HepG2 (cell line): ENCODE data around the gene MEGF11. TPM values are rescaled to one million over a fixed set of nuclear protein-coding genes. Genes with fewer than 3 reads are reported as not detected.
A peak's percentile ranks its signal among the peaks of the same experiment; 100 is the strongest.

Experiments
- ARID3A ChIP-seq: IDR thresholded peaks from 2 replicates; pipeline ENCODE4 v1.6.1; 2012; ENCODE audit warnings: low read depth, low read length, improper control_type of control experiment
- CHCHD3 ChIP-seq: sonication (generic); formaldehyde crosslinking; IDR thresholded peaks from 2 replicates; pipeline ENCODE4 v1.8.0; 2022; ENCODE audit warnings: mild to moderate bottlenecking, missing genetic modification reagents, moderate library complexity
- EP300 ChIP-seq, 3 experiments: sonication (generic) in 1 of 3; formaldehyde crosslinking in 1 of 3; IDR thresholded peaks; 2 replicates each; pipeline versions ENCODE4 v1.5.1 to v1.6.1; 2011 to 2020; ENCODE audit warnings: low read depth in 2 of 3, low read length in 2 of 3, borderline replicate concordance in 1 of 3, improper control_type of control experiment in 1 of 3, mild to moderate bottlenecking in 1 of 3, missing genetic modification reagents in 1 of 3, moderate library complexity in 1 of 3
- GATAD2A ChIP-seq: IDR thresholded peaks from 2 replicates; pipeline ENCODE4 v1.6.1; 2016
- MEIS1 ChIP-seq: sonication (generic); formaldehyde crosslinking; IDR thresholded peaks from 2 replicates; pipeline ENCODE4 v1.9.0; 2021; ENCODE audit warnings: mild to moderate bottlenecking, missing genetic modification reagents, moderate library complexity, borderline replicate concordance
- MLX ChIP-seq: IDR thresholded peaks from 2 replicates; pipeline ENCODE4 v1.6.1; 2016
- NCOA5 ChIP-seq: sonication (generic); formaldehyde crosslinking; IDR thresholded peaks from 2 replicates; pipeline ENCODE4 v1.4.0; 2020; ENCODE audit warnings: missing genetic modification reagents
- NR2F6 ChIP-seq, 2 experiments: IDR thresholded peaks; 2 replicates each; pipeline ENCODE4 v1.6.1; 2016; ENCODE audit warnings: antibody characterized with exemption in 1 of 2, mild to moderate bottlenecking in 1 of 2
- SAP130 ChIP-seq: IDR thresholded peaks from 2 replicates; pipeline ENCODE4 v1.6.1; 2016; ENCODE audit warnings: low read depth
- THAP7 ChIP-seq: sonication (generic); formaldehyde crosslinking; IDR thresholded peaks from 2 replicates; pipeline ENCODE4 v1.8.1; 2023; ENCODE audit warnings: mild to moderate bottlenecking, missing genetic modification reagents
- WIZ ChIP-seq: sonication (generic); formaldehyde crosslinking; IDR thresholded peaks from 2 replicates; pipeline ENCODE4 v1.5.1; 2020; ENCODE audit warnings: mild to moderate bottlenecking, missing genetic modification reagents
- ZBED4 ChIP-seq: sonication (generic); formaldehyde crosslinking; IDR thresholded peaks from 2 replicates; pipeline ENCODE4 v1.4.0; 2020; ENCODE audit warnings: missing genetic modification reagents, borderline replicate concordance
- ZFP91 ChIP-seq: sonication (generic); formaldehyde crosslinking; IDR thresholded peaks from 2 replicates; pipeline ENCODE4 v1.9.0; 2022; ENCODE audit warnings: missing genetic modification reagents, mild to moderate bottlenecking, borderline replicate concordance
- ZFY ChIP-seq: sonication (generic); formaldehyde crosslinking; IDR thresholded peaks from 2 replicates; pipeline ENCODE4 v1.4.0; 2020; ENCODE audit warnings: missing genetic modification reagents
- ZIK1 ChIP-seq: sonication (generic); formaldehyde crosslinking; IDR thresholded peaks from 2 replicates; pipeline ENCODE4 v1.5.0; 2020; ENCODE audit warnings: mild to moderate bottlenecking, low read depth, missing genetic modification reagents, borderline replicate concordance
- ZNF292 ChIP-seq: sonication (generic); formaldehyde crosslinking; IDR thresholded peaks from 2 replicates; pipeline ENCODE4 v1.8.1; 2022; ENCODE audit warnings: mild to moderate bottlenecking, low read depth, missing genetic modification reagents, borderline replicate concordance
- ZNF432 ChIP-seq: sonication (generic); formaldehyde crosslinking; IDR thresholded peaks from 2 replicates; pipeline ENCODE4 v1.5.0; 2020; ENCODE audit warnings: missing genetic modification reagents, mild to moderate bottlenecking, borderline replicate concordance
- ZNF563 ChIP-seq: sonication (generic); formaldehyde crosslinking; IDR thresholded peaks from 2 replicates; pipeline ENCODE4 v1.8.0; 2022; ENCODE audit warnings: mild to moderate bottlenecking, moderate library complexity, missing genetic modification reagents
- ZNF777 ChIP-seq: sonication (generic); formaldehyde crosslinking; IDR thresholded peaks from 2 replicates; pipeline ENCODE4 v1.4.0; 2020; ENCODE audit warnings: missing genetic modification reagents
- polyA plus RNA-seq, 8 experiments: library from polyadenylated mRNA; depleted of rRNA in 3 of 8; stranded (reverse) in 7 of 8; unstranded in 1 of 8; fragments of >200 nt; fragmentation: Illumina TruSeq in 4 of 8; extraction: Trizol in 4 of 8; gene quantifications; 2 replicates each; pipeline versions ENCODE4 v1.2.1 to v1.2.3, GENCODE V29; 2011 to 2016; ENCODE audit warnings: low read depth in 4 of 8, missing spikeins in 1 of 8, mixed read lengths in 1 of 8; ENCODE audit not compliant: insufficient read depth in 1 of 8
- total RNA-seq, 5 experiments: library from RNA; depleted of rRNA; stranded (reverse); fragments of >200 nt; fragmentation: Illumina TruSeq; extraction: Trizol; gene quantifications; 2 replicates each; pipeline ENCODE4 v1.2.3, GENCODE V29; 2016; ENCODE audit warnings: low read depth in 1 of 5

MEGF11 gene
- total and polyA plus RNA-seq, 2 of the 13 experiments (the other 11 are each of a cell fraction or from before 2014, with no cell fraction given) = not detected

- TF ChIP-seq ZFY (peak; percentile 32; the same call in 1 of the 2 replicates), ZIK1 (CRISPR knock-in tag) (no peak), EP300 (IDR thresholded peaks at IDR 0.05; ENCODE audit: low read depth in 2 of 2, low read length in 2 of 2) (peak in 1 of 2 experiments; percentile 34; a peak in 1 of 4 replicates), EP300 (CRISPR knock-in tag; IDR thresholded peaks at IDR 0.05; ENCODE audit: borderline replicate concordance) (no peak), SAP130 (CRISPR knock-in tag) (peak; percentile 49), ZNF563 (CRISPR knock-in tag) (no peak), ZBED4 (CRISPR knock-in tag) (no peak), ARID3A (no peak), THAP7 (CRISPR knock-in tag) (no peak), ZNF777 (CRISPR knock-in tag) (no peak), WIZ (0 out of 2 replicates have a peak, but pooled peaks have one; percentile 24), MLX (CRISPR knock-in tag) (0 out of 2 replicates have a peak, but pooled peaks have one; percentile 48), NCOA5 (CRISPR knock-in tag) (no peak), CHCHD3 (CRISPR knock-in tag) (no peak), ZFP91 (CRISPR knock-in tag) (peak; percentile 53; the same call in 1 of the 2 replicates), ZNF292 (CRISPR knock-in tag) (peak; percentile 80; the same call in 1 of the 2 replicates), MEIS1 (CRISPR knock-in tag) (0 out of 2 replicates have a peak, but pooled peaks have one; percentile 35), GATAD2A (CRISPR knock-in tag) (0 out of 2 replicates have a peak, but pooled peaks have one; percentile 23), NR2F6 (IDR thresholded peaks at IDR 0.05) (no peak), NR2F6 (CRISPR knock-in tag; IDR thresholded peaks at IDR 0.05) (0 out of 2 replicates have a peak, but pooled peaks have one; percentile 23), ZNF432 (CRISPR knock-in tag) (no peak)
Measured at GRCh38 chr15:66095871-66096687, 157.5 kb downstream of the MEGF11 start (continued).
